ENCODE measurements around the gene ERI3.

ERI3 gene, protein sequence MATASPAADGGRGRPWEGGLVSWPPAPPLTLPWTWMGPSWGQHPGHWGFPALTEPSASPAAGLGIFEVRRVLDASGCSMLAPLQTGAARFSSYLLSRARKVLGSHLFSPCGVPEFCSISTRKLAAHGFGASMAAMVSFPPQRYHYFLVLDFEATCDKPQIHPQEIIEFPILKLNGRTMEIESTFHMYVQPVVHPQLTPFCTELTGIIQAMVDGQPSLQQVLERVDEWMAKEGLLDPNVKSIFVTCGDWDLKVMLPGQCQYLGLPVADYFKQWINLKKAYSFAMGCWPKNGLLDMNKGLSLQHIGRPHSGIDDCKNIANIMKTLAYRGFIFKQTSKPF

GRCh38 chr1:44354840-44355581 lies at the start of gene ERI3:
Gene ERI3, minus strand, starts transcription at chr1:44355257. Its CDS starts 231 bp downstream, at chr1:44355026.
- ChIA-PET CTCF (interaction anchor here (1.5 to 1.9 kb wide), 2 partner anchors 240 to 298 kb away, joined by 5 to 7 read pairs; no protein-coding TSS in a partner anchor), POLR2A (interaction anchor here (1.5 kb wide), 1 partner anchor 27 kb away, joined by 4 read pairs; no protein-coding TSS in a partner anchor)
- DNase-seq (ENCODE audit: low read depth, low spot score): peak; percentile 73
- TF ChIP-seq, protein P1, sequence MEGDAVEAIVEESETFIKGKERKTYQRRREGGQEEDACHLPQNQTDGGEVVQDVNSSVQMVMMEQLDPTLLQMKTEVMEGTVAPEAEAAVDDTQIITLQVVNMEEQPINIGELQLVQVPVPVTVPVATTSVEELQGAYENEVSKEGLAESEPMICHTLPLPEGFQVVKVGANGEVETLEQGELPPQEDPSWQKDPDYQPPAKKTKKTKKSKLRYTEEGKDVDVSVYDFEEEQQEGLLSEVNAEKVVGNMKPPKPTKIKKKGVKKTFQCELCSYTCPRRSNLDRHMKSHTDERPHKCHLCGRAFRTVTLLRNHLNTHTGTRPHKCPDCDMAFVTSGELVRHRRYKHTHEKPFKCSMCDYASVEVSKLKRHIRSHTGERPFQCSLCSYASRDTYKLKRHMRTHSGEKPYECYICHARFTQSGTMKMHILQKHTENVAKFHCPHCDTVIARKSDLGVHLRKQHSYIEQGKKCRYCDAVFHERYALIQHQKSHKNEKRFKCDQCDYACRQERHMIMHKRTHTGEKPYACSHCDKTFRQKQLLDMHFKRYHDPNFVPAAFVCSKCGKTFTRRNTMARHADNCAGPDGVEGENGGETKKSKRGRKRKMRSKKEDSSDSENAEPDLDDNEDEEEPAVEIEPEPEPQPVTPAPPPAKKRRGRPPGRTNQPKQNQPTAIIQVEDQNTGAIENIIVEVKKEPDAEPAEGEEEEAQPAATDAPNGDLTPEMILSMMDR (IDR thresholded peaks at IDR 0.05; ENCODE audit: insufficient read depth, low read length, missing control alignments): no peak
- H3K4me3 ChIP-seq (ENCODE audit: low read depth, low read length): peak within 1 kb of the TSS; percentile 78

- no peak overlapping the region for H3K4me3 ChIP-seq (ENCODE audit: low read depth, low read length)
- TF ChIP-seq, protein P1 (IDR thresholded peaks at IDR 0.05; ENCODE audit: insufficient read depth, low read length, missing control alignments): no peak
- DNase-seq (ENCODE audit: low read depth, low spot score): no peak
- ChIA-PET POLR2A (interaction anchor here (0.6 kb wide), 1 partner anchor 8 kb away, joined by 3 read pairs; no protein-coding TSS in a partner anchor), CTCF (interaction anchor here (1.0 kb wide), 1 partner anchor 8 kb away, joined by 3 read pairs; no protein-coding TSS in a partner anchor)
Measured at GRCh38 chr1:44401256-44402228, 46.5 kb upstream of the ERI3 start.

DNA sequence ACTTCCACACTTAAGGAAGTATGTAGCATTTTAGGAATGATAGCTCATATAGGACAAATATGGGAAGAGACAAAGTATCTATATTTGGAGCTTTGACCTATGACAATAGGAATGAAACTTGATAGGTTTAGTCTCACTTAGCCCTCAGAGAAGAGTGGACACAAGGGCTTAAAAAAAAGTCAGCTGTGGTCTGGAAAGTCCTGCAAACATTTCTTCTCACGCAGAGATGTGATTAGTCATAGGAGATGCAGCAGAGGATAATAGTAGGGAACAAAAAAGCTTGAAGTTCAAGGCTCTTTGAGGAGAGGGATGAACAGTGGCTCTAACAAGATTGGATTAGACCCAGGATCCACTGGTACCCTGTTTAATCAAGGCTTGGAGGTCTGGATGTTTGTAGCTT lies 35.2 kb upstream of the ERI3 start:
- CTCF ChIA-PET: interaction anchor here (0.7 to 4.3 kb wide), 5 partner anchors 11 to 263 kb away, joined by 3 to 18 read pairs (median 5); no protein-coding TSS in a partner anchor
- TF ChIP-seq, protein P1 (IDR thresholded peaks at IDR 0.05; ENCODE audit: insufficient read depth, low read length, missing control alignments): no peak
- H3K4me3 ChIP-seq (ENCODE audit: low read depth, low read length): no peak overlapping the region
- POLR2A ChIA-PET: no interaction called here
- DNase-seq (ENCODE audit: low read depth, low spot score): peak; percentile 59

- H3K4me3 ChIP-seq (ENCODE audit: low read depth, low read length): no peak overlapping the region
- ChIA-PET CTCF (interaction anchor here (1.1 to 4.3 kb wide), 5 partner anchors 10 to 264 kb away, joined by 4 to 18 read pairs (median 7); no protein-coding TSS in a partner anchor), POLR2A (interaction anchor here (1.1 kb wide), 1 partner anchor 242 kb away, joined by 4 read pairs; no protein-coding TSS in a partner anchor)
- TF ChIP-seq, protein P1 (IDR thresholded peaks at IDR 0.05; ENCODE audit: insufficient read depth, low read length, missing control alignments): no peak
- DNase-seq (ENCODE audit: low read depth, low spot score): no peak
Measured at GRCh38 chr1:44389437-44389836, 34.4 kb upstream of the ERI3 start.

- H3K4me3 ChIP-seq (ENCODE audit: low read depth, low read length): no peak overlapping the region
- no peak for DNase-seq (ENCODE audit: low read depth, low spot score)
- CTCF ChIA-PET: interaction anchor here (1.2 to 4.3 kb wide), 3 partner anchors 9 to 206 kb away, joined by 4 to 18 read pairs (median 12); no protein-coding TSS in a partner anchor
- POLR2A ChIA-PET: interaction anchor here (1.1 kb wide), 1 partner anchor 243 kb away, joined by 4 read pairs; no protein-coding TSS in a partner anchor
- TF ChIP-seq, protein P1 (IDR thresholded peaks at IDR 0.05; ENCODE audit: insufficient read depth, low read length, missing control alignments): no peak
Measured at GRCh38 chr1:44388551-44388950, 33.5 kb upstream of the ERI3 start.
